Astrocyte (in vitro differentiated cells and primary cell): ENCODE measurements around the gene HSPA9. TPM values are rescaled to one million over a fixed set of nuclear protein-coding genes. Genes with fewer than 3 reads are reported as not detected.

ENCODE experiments used
- DNase-seq: peaks from one replicate; pipeline ENCODE4 v3.0.0-alpha.2; 2010; ENCODE audit warnings: low read depth
- FAIRE-seq: peaks from 2 replicates; lab custom pipeline; 2011; peaks lifted over from hg19 to GRCh38; lab: Jason Lieb, UNC
- H2AFZ ChIP-seq: 2 replicates; pipeline ENCODE4 v1.6.0; 2012; ENCODE audit warnings: low read depth, low read length, inconsistent platforms
- H3K27ac ChIP-seq: 2 replicates; pipeline ENCODE4 v1.5.1; 2011; ENCODE audit warnings: low read depth, low read length, inconsistent platforms
- H3K27me3 ChIP-seq: 2 replicates; pipeline ENCODE4 v1.6.0; 2011; ENCODE audit warnings: low read length, inconsistent platforms; ENCODE audit not compliant: insufficient read depth
- H3K36me3 ChIP-seq: 2 replicates; pipeline ENCODE4 v1.5.1; 2011; ENCODE audit warnings: low read length, inconsistent platforms; ENCODE audit not compliant: insufficient read depth
- H3K4me1 ChIP-seq: 2 replicates; pipeline ENCODE4 v1.5.1; 2011; ENCODE audit warnings: low read length, inconsistent platforms; ENCODE audit not compliant: insufficient read depth
- H3K4me2 ChIP-seq: 2 replicates; pipeline ENCODE4 v1.6.0; 2012; ENCODE audit warnings: low read length, inconsistent platforms
- H3K4me3 ChIP-seq: 2 replicates; pipeline ENCODE4 v1.5.1; 2011; ENCODE audit warnings: low read depth, mild to moderate bottlenecking, low read length, inconsistent platforms; ENCODE audit not compliant: insufficient read depth
- H3K79me2 ChIP-seq: 2 replicates; pipeline ENCODE4 v1.6.0; 2012; ENCODE audit warnings: mild to moderate bottlenecking, low read length, inconsistent platforms; ENCODE audit not compliant: insufficient read depth
- H3K9ac ChIP-seq: 2 replicates; pipeline ENCODE4 v1.6.0; 2012; ENCODE audit warnings: mild to moderate bottlenecking, low read length, inconsistent platforms
- H3K9me3 ChIP-seq: 2 replicates; pipeline ENCODE4 v1.5.1; 2012; ENCODE audit warnings: low read depth, mild to moderate bottlenecking, low read length, inconsistent platforms; ENCODE audit not compliant: insufficient read depth
- H4K20me1 ChIP-seq: 2 replicates; pipeline ENCODE4 v1.6.0; 2012; ENCODE audit warnings: low read length, inconsistent platforms; ENCODE audit not compliant: insufficient read depth
- H3K27ac Mint-ChIP-seq: one replicate; pipeline ENCODE4 v1.8.0; 2021; ENCODE audit warnings: mild to moderate bottlenecking, mixed read lengths; ENCODE audit not compliant: unreplicated experiment
- H3K27me3 Mint-ChIP-seq: one replicate; pipeline ENCODE4 v1.8.0; 2021; ENCODE audit warnings: low read depth, mixed read lengths; ENCODE audit not compliant: unreplicated experiment
- H3K36me3 Mint-ChIP-seq: one replicate; pipeline ENCODE4 v1.8.0; 2021; ENCODE audit warnings: low read depth, mixed read lengths; ENCODE audit not compliant: unreplicated experiment
- H3K4me1 Mint-ChIP-seq: one replicate; pipeline ENCODE4 v1.8.0; 2021; ENCODE audit warnings: low read depth, mixed read lengths; ENCODE audit not compliant: unreplicated experiment
- H3K4me3 Mint-ChIP-seq: one replicate; pipeline ENCODE4 v1.8.0; 2021; ENCODE audit warnings: mild to moderate bottlenecking, moderate library complexity, mixed read lengths; ENCODE audit not compliant: unreplicated experiment
- H3K9me3 Mint-ChIP-seq: one replicate; pipeline ENCODE4 v1.8.0; 2021; ENCODE audit warnings: mild to moderate bottlenecking, mixed read lengths; ENCODE audit not compliant: unreplicated experiment
- CTCF ChIP-seq: IDR thresholded peaks from 2 replicates; pipeline ENCODE4 v1.5.1; 2011; ENCODE audit warnings: low read depth, mild to moderate bottlenecking, inconsistent platforms, low read length, moderate library complexity; ENCODE audit not compliant: insufficient read depth
- EZH2 ChIP-seq: IDR thresholded peaks from 2 replicates; pipeline ENCODE4 v1.6.1; 2012; ENCODE audit warnings: mild to moderate bottlenecking, low read length, inconsistent platforms; ENCODE audit not compliant: insufficient read depth
- total RNA-seq: library from RNA; stranded (reverse); gene quantifications from 2 replicates; pipeline ENCODE4 v1.2.1, GENCODE V29; 2021

The HSPA9 gene
- total RNA-seq, 1 donor from 2014 or later = 266 TPM

- Histone ChIP-seq H3K36me3 (peaks cover 42% of the 10 kb centered on the region), H3K4me2 (no peak overlapping the region), H3K4me3 (no peak overlapping the region), H3K27me3 (no peaks in the 10 kb centered on the region), H3K9me3 (no peaks in the 10 kb centered on the region), H3K27ac (no peak overlapping the region), H2AFZ (no peak overlapping the region), H3K79me2 (peaks cover 10% of the 10 kb centered on the region), H4K20me1 (peaks cover 62% of the 10 kb centered on the region), H3K9ac (no peak overlapping the region), H3K4me1 (peaks cover 6% of the 10 kb centered on the region)
- Mint-ChIP-seq H3K27ac (no peak overlapping the region), H3K4me3 (no peak overlapping the region), H3K36me3 (peaks cover 11% of the 10 kb centered on the region), H3K9me3 (no peaks in the 10 kb centered on the region), H3K27me3 (no peaks in the 10 kb centered on the region), H3K4me1 (peaks cover 1% of the 10 kb centered on the region)
- TF ChIP-seq CTCF = no peak
- TF ChIP-seq EZH2 = no peak
- FAIRE-seq (no peak), DNase-seq (no peak)
These were observed 68.6 kb downstream of the HSPA9 start for GRCh38 chr5:138506370-138507306.

GRCh38 chr5:138504799-138505198 is 70.4 kb downstream of the HSPA9 start:
- Mint-ChIP-seq H3K36me3 (peaks cover 4% of the 10 kb centered on the region), H3K27ac (no peak overlapping the region), H3K4me3 (no peak overlapping the region), H3K4me1 (peaks cover 1% of the 10 kb centered on the region), H3K9me3 (no peaks in the 10 kb centered on the region), H3K27me3 (no peaks in the 10 kb centered on the region)
- Histone ChIP-seq H3K79me2 (no peaks in the 10 kb centered on the region), H3K9me3 (no peaks in the 10 kb centered on the region), H3K4me1 (peaks cover 6% of the 10 kb centered on the region), H3K4me3 (no peak overlapping the region), H3K9ac (no peak overlapping the region), H4K20me1 (peaks cover 53% of the 10 kb centered on the region), H3K4me2 (no peak overlapping the region), H2AFZ (no peak overlapping the region), H3K27me3 (no peaks in the 10 kb centered on the region), H3K27ac (no peak overlapping the region), H3K36me3 (peaks cover 28% of the 10 kb centered on the region)
- no peak for DNase-seq
- TF ChIP-seq EZH2 (no peak), CTCF (no peak)
- FAIRE-seq = no peak

Other genes with a start within 250 kb of the HSPA9 start
- gene CDC25C, start 243.6 kb downstream of the HSPA9 start, total RNA-seq = 1.6 and 1.7 TPM in 2 replicates
- gene FAM53C, start 237.1 kb downstream of the HSPA9 start, total RNA-seq = 43.8 and 46.6 TPM in 2 replicates
- gene KDM3B, start 222.7 kb downstream of the HSPA9 start, total RNA-seq = 46.6 and 48.6 TPM in 2 replicates
- gene REEP2, start 136.3 kb downstream of the HSPA9 start, total RNA-seq = 16.0 and 17.2 TPM in 2 replicates
- gene EGR1, start 109.9 kb downstream of the HSPA9 start, total RNA-seq = 24.4 and 31.5 TPM in 2 replicates
- 139 and 153 TPM in 2 replicates for gene ETF1, start 32.2 kb downstream of the HSPA9 start, total RNA-seq
- 312 and 359 TPM in 2 replicates for gene CTNNA1, start 178.0 kb upstream of the HSPA9 start, total RNA-seq